Left ventricle myocardium inferior (tissue), 1 donor: ENCODE measurements around the gene LUM. TPM values are rescaled to one million over a fixed set of nuclear protein-coding genes. Genes with fewer than 3 reads are reported as not detected.
"Not testable (repeated sequence)": the region's sequence is repeated elsewhere in the genome, so short reads cannot be mapped to it uniquely, and the experiment has no call there.

Experiments used
- DNase-seq: peaks from one replicate; pipeline ENCODE4 v3.0.0-alpha.2; 2020
- H3K27ac ChIP-seq: fragments of 200-600 bp; replicated peaks from 2 replicates; pipeline ENCODE4 v1.8.0; 2021
- H3K27me3 ChIP-seq: fragments of 200-600 bp; 2 replicates; pipeline ENCODE4 v1.8.0; 2021; ENCODE audit warnings: low read depth
- H3K36me3 ChIP-seq: fragments of 200-600 bp; 2 replicates; pipeline ENCODE4 v1.8.0; 2021
- H3K4me1 ChIP-seq: fragments of 200-600 bp; 2 replicates; pipeline ENCODE4 v1.8.0; 2021
- H3K4me3 ChIP-seq: fragments of 200-600 bp; 2 replicates; pipeline ENCODE4 v1.8.0; 2021; ENCODE audit warnings: mild to moderate bottlenecking, moderate library complexity
- H3K9me3 ChIP-seq: fragments of 200-600 bp; replicated peaks from 2 replicates; pipeline ENCODE4 v1.8.0; 2021
- intact Hi-C: fragments of 100-400 bp; cut with micrococcal nuclease; formaldehyde crosslinking; loops from one replicate; pipeline ENCODE4 v1.11.0; 2022
- total RNA-seq: library from RNA; stranded (reverse); fragmentation: NEBNext Ultra II Directional; extraction: Animal tissue kit (Norgen Biotek cat#: 25700); gene quantifications from one replicate; pipeline ENCODE4 v1.2.1, GENCODE V29; 2021
- TF ChIP-seq, protein P1 (sequence below): fragments of 200-600 bp; IDR thresholded peaks from 2 replicates; pipeline ENCODE4 v1.8.0; 2021; ENCODE audit warnings: antibody characterized with exemption, mild to moderate bottlenecking, borderline replicate concordance
- donor health status: DM: no; HTN: yes; CAD: no; lungs with severe emphysema.

The LUM gene
- total RNA-seq, 1 donor from 2014 or later: 115 TPM

DNA sequence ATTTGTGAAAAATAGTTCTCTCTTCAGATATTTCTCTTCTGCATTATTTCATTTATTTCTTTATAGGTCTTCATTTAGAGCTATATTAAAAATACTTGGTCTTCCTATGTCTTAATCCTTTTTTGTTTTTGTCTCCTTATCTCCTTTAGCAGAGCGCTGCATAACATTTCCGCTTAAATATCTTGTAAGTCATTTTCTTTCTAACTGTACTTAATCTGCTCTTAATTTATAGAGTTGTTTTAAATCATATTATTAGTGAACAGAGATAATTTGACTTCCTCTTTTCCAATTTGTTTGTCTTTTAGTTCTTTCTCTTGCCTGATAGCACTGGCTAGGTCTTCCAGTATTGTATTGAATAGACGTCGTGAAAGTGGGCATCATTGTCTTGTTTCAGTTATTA lies 18.0 kb downstream of the LUM start:
- intact Hi-C loops: no loop called here
- peaks cover 44% of the 10 kb centered on the region for H3K9me3 ChIP-seq
- no peaks in the 10 kb centered on the region for H3K36me3 ChIP-seq
- no peaks in the 10 kb centered on the region for H3K27me3 ChIP-seq
- no peak overlapping the region for H3K4me3 ChIP-seq
- no peak overlapping the region for H3K27ac ChIP-seq
- no peak for DNase-seq
- no peaks in the 10 kb centered on the region for H3K4me1 ChIP-seq
- TF ChIP-seq, protein P1, sequence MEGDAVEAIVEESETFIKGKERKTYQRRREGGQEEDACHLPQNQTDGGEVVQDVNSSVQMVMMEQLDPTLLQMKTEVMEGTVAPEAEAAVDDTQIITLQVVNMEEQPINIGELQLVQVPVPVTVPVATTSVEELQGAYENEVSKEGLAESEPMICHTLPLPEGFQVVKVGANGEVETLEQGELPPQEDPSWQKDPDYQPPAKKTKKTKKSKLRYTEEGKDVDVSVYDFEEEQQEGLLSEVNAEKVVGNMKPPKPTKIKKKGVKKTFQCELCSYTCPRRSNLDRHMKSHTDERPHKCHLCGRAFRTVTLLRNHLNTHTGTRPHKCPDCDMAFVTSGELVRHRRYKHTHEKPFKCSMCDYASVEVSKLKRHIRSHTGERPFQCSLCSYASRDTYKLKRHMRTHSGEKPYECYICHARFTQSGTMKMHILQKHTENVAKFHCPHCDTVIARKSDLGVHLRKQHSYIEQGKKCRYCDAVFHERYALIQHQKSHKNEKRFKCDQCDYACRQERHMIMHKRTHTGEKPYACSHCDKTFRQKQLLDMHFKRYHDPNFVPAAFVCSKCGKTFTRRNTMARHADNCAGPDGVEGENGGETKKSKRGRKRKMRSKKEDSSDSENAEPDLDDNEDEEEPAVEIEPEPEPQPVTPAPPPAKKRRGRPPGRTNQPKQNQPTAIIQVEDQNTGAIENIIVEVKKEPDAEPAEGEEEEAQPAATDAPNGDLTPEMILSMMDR: no peak

DNA sequence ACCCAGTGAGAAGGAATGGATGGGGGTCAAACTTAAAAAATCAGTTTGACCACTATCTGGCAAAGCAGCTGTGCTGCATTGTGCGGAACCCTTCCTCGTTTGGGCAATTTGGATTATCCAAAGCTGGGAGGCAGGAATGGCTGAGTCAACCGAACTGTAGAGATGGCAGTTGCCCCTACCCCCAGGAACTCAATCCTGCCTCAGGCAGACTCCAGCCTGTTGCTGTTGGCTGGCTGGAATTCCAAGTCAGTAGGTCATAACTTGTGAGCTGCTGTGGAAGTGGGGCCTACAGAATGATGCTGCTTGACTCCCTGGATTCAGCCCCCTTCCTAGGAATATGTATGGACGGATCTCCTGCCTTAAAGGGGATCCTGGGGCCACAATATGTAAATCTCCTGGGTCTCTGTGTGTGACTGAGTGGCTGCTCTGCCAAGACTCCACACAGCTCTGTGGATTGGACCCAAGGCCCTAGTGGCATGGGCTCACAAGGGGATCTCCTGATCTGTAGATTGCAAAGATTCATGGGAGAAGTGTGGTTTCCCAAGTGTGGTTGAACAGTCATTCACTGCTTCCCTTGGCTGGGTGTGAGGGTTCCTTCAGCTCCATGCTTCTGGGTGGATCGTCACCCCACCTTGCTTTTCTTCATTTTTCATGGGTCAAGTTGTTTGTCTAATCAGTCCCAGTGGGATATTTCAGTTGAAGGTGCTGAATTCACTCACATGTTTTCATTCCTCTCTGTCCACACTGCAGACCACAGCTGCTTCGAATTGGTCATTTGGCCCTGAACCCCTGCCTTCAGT lies 19.2 kb downstream of the LUM start:
- Histone ChIP-seq H3K27ac (no peak overlapping the region), H3K4me3 (no peak overlapping the region), H3K9me3 (peaks cover 55% of the 10 kb centered on the region), H3K27me3 (no peaks in the 10 kb centered on the region), H3K4me1 (no peaks in the 10 kb centered on the region), H3K36me3 (no peaks in the 10 kb centered on the region)
- no peak for DNase-seq
- TF ChIP-seq, protein P1: no peak
- intact Hi-C loops: no loop called here

DNA sequence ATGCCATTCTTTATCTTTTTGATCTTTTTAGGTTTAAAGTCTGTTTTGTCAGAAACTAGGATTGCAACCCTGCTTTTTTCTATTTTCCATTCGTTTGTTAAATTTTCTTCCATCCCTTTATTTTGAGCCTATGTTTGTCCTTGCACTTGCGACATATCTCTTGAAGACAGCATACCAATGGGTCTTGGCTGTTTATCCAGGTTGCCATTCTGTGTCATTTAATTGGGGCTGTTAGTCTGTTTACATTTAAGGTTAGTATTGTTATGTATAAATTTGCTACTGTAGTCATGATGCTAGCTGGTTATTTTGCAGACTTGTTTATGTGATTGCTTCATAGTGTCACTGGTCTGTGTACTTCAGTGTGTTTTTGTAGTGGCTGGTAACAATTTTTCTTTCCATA lies 21.3 kb downstream of the LUM start:
- H3K27me3 ChIP-seq, H3K27ac ChIP-seq, H3K4me3 ChIP-seq, intact Hi-C loops, H3K36me3 ChIP-seq, H3K4me1 ChIP-seq, DNase-seq: not testable (repeated sequence)
- H3K9me3 ChIP-seq: peaks cover 44% of the 10 kb centered on the region

DNA sequence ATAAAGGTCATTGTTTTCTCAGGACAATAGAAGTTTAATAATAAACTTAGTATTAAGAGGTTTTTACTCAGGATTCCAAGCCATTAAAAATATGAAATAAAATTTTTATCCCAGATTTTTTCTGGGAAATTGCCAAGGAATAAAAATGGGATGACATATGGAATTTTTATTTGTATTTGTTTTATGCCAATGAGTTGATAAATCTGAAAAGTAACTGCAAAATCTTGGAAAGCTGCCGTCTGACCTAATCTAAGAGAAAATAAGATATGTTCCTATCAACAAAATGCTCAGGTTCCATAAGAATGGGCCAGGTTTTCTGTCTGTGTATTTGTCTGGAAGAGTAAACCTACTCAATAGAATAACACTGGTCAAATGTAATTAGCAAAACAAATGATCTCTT lies 31.3 kb downstream of the LUM start:
- Histone ChIP-seq H3K36me3 (no peaks in the 10 kb centered on the region), H3K4me1 (no peaks in the 10 kb centered on the region), H3K9me3 (no peaks in the 10 kb centered on the region), H3K4me3 (no peak overlapping the region), H3K27me3 (no peaks in the 10 kb centered on the region), H3K27ac (no peak overlapping the region)
- intact Hi-C loops: no loop called here
- DNase-seq: no peak
- TF ChIP-seq, protein P1: no peak

DNA sequence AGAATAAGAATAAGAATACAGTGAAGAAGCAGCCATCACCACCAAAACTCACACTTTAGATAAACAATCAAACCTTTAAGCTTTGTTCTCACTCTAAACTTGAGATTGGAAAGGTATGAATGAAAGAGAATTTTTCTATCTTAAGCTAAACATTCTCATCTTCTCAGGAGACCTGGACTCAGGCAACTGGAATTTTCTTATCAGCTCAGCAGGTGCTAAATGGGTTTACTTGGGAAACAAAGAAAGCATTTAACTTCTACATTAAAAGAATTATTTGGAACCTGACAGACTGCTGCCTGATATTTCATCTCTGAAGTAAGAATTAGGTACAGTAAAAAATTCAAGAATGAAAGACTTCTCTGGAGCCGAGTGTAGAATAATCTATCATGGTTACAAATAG lies 32.8 kb downstream of the LUM start:
- Histone ChIP-seq H3K9me3 (no peaks in the 10 kb centered on the region), H3K4me1 (no peaks in the 10 kb centered on the region), H3K27ac (no peak overlapping the region), H3K36me3 (no peaks in the 10 kb centered on the region), H3K27me3 (no peaks in the 10 kb centered on the region), H3K4me3 (no peak overlapping the region)
- no peak for DNase-seq
- intact Hi-C loops: no loop called here
- TF ChIP-seq, protein P1: no peak

DNA sequence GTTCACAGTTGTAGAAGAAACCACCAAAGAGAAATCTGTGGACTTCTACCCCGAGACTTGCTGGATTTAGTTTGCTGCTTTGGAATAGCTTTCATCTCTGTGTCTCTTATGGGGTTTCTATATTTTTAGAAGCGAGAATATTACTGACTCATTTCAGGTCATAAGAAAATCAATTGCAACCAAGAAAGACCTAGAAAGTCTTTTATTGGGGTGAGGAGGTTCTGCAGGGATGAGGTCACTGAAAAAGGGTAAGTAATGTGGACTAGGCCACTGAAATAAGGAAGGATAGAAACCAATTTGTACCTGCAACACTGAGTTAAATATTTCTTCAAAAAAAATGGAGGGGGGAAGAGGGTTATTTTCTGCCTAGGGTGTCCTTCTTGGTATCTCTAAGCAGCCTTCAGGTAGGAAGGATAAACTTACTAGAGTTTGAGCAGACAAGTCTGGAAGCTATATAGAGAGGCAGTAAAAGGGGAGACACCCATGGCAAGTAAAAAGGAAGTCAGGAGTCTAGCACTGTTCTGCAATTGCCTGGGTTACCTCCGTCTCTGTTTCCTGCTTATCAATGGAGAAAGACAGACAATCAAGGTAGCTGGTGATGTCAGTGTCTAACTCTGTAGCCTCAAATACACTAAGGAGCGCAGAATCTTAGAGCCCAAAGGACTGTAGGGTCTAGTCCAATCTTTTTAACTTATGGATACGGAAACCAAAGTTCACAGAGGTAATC lies 33.9 kb downstream of the LUM start:
- Histone ChIP-seq H3K4me3 (no peak overlapping the region), H3K36me3 (no peaks in the 10 kb centered on the region), H3K27ac (no peak overlapping the region), H3K9me3 (no peaks in the 10 kb centered on the region), H3K27me3 (no peaks in the 10 kb centered on the region), H3K4me1 (no peaks in the 10 kb centered on the region)
- intact Hi-C loops: no loop called here
- no peak for DNase-seq
- TF ChIP-seq, protein P1: no peak
